ENCODE results near the gene NOXA1. TPM values are rescaled to one million over a fixed set of nuclear protein-coding genes. Genes with fewer than 3 reads are reported as not detected.
A peak's percentile ranks its signal among the peaks of the same experiment; 100 is the strongest.

NOXA1 gene
- total RNA-seq, 1 donor = not detected

GRCh38 chr9:137459601-137460362, 36.6 kb downstream of the NOXA1 start:
- TF ChIP-seq CTCF (IDR thresholded peaks at IDR 0.05; ENCODE audit: insufficient read depth, low read depth, low read length) = no peak
- H3K4me3 ChIP-seq (ENCODE audit: low read depth, low read length) = peak overlapping the region; percentile 38
- DNase-seq (ENCODE audit: low read depth) = no peak

- no peak for DNase-seq (ENCODE audit: low read depth)
- H3K4me3 ChIP-seq (ENCODE audit: low read depth, low read length) = no peak overlapping the region
- no peak for TF ChIP-seq CTCF (IDR thresholded peaks at IDR 0.05; ENCODE audit: insufficient read depth, low read depth, low read length)
Measured at GRCh38 chr9:137460363-137461315, 37.4 kb downstream of the NOXA1 start.

GRCh38 chr9:137461316-137461662, 38.1 kb downstream of the NOXA1 start:
- no peak overlapping the region for H3K4me3 ChIP-seq (ENCODE audit: low read depth, low read length)
- no peak for TF ChIP-seq CTCF (IDR thresholded peaks at IDR 0.05; ENCODE audit: insufficient read depth, low read depth, low read length)
- DNase-seq (ENCODE audit: low read depth) = no peak

- TF ChIP-seq CTCF (IDR thresholded peaks at IDR 0.05; ENCODE audit: insufficient read depth, low read depth, low read length) = no peak
- H3K4me3 ChIP-seq (ENCODE audit: low read depth, low read length) = no peak overlapping the region
- DNase-seq (ENCODE audit: low read depth) = peak; percentile 25
Measured at GRCh38 chr9:137461663-137462395, 38.6 kb downstream of the NOXA1 start.

- DNase-seq (ENCODE audit: low read depth) = no peak
- no peak for TF ChIP-seq CTCF (IDR thresholded peaks at IDR 0.05; ENCODE audit: insufficient read depth, low read depth, low read length)
Measured at GRCh38 chr9:137462396-137462985, 39.3 kb downstream of the NOXA1 start.

More at GRCh38 chr9:137462396-137462985, 39.3 kb downstream of the NOXA1 start:
- no peak overlapping the region for H3K4me3 ChIP-seq (ENCODE audit: low read depth, low read length)

Measured in fibroblast of villous mesenchyme (primary cell).